ENCODE results near the gene FGF4.
"Not testable (repeated sequence)": the region's sequence is repeated elsewhere in the genome, so short reads cannot be mapped to it uniquely, and the experiment has no call there.

The FGF4 gene

GRCh38 chr11:69765498-69765995 is 9.6 kb downstream of the FGF4 start:
- no peak for DNase-seq

GRCh38 chr11:69764918-69765317 is 10.2 kb downstream of the FGF4 start:
- DNase-seq: not testable (repeated sequence)

GRCh38 chr11:69760319-69760718 is 14.8 kb downstream of the FGF4 start:
- no peak for DNase-seq

GRCh38 chr11:69752890-69753289 is 22.3 kb downstream of the FGF4 start:
- DNase-seq: no peak

- no peak for DNase-seq
Observed at GRCh38 chr11:69750875-69751597, 24.1 kb downstream of the FGF4 start.

GRCh38 chr11:69750108-69750850 is 24.9 kb downstream of the FGF4 start:
- no peak for DNase-seq

GRCh38 chr11:69748637-69749036 is 26.5 kb downstream of the FGF4 start:
- DNase-seq: no peak

GRCh38 chr11:69746752-69747742 is 28.1 kb downstream of the FGF4 start:
- no peak for DNase-seq

GRCh38 chr11:69746140-69746539 is 29.0 kb downstream of the FGF4 start:
- DNase-seq: no peak

GRCh38 chr11:69745201-69745600 is 29.9 kb downstream of the FGF4 start:
- no peak for DNase-seq

- DNase-seq: no peak
Observed at GRCh38 chr11:69744435-69744834, 30.7 kb downstream of the FGF4 start.

- DNase-seq: no peak
Observed at GRCh38 chr11:69734841-69735240, 40.3 kb downstream of the FGF4 start.

GRCh38 chr11:69734367-69734766 is 40.8 kb downstream of the FGF4 start:
- DNase-seq: no peak

GRCh38 chr11:69732910-69733309 is 42.2 kb downstream of the FGF4 start:
- no peak for DNase-seq

GRCh38 chr11:69731110-69731509 is 44.0 kb downstream of the FGF4 start:
- DNase-seq: no peak

GRCh38 chr11:69730500-69730899 is 44.6 kb downstream of the FGF4 start:
- DNase-seq: no peak

- no peak for DNase-seq
Observed at GRCh38 chr11:69729252-69729651, 45.9 kb downstream of the FGF4 start.

- no peak for DNase-seq
Observed at GRCh38 chr11:69727266-69727665, 47.9 kb downstream of the FGF4 start.

GRCh38 chr11:69726481-69726880 is 48.7 kb downstream of the FGF4 start:
- DNase-seq: no peak

GRCh38 chr11:69726019-69726418 is 49.1 kb downstream of the FGF4 start:
- DNase-seq: no peak

GRCh38 chr11:69721745-69722144 is 53.4 kb downstream of the FGF4 start:
- DNase-seq: no peak

GRCh38 chr11:69721106-69721505 is 54.0 kb downstream of the FGF4 start:
- no peak for DNase-seq
